ENCODE data around the gene HLA-DPA1. TPM values are rescaled to one million over a fixed set of nuclear protein-coding genes. Genes with fewer than 3 reads are reported as not detected.

The HLA-DPA1 gene
- total RNA-seq, 5 donors from 2014 or later (not counting 1 experiment from before 2014, with no cell fraction given), result 29.6 to 68.4 (median 35.9) TPM

DNA sequence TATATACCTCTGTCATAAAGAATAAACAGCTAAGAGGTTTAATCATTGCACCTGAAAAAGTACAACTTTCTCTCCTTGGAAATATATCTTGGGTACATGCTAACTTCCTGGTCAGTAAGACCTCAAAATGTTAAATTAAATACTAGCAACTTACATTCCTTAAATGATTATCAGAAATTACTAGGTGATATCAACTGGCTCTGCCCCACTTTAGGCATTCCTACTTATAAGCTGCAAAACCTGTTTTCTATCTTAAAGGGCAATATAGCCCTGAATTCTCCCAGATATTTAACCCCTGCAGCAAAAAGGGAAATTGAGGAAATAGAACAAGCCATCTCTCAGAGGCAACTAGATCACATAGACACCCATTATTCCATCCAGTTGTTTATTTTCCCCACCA is 20.8 kb downstream of the HLA-DPA1 start:
- H3K27me3 Mint-ChIP-seq, result peaks cover 32 to 35% of the 10 kb centered on the region in 2 donors
- no peak overlapping the region for H3K4me3 ChIP-seq (ENCODE audit: control insufficient read depth in 1 of 2, extremely low read depth in 1 of 2, low read length in 1 of 2)
- no peaks in the 10 kb centered on the region for H3K9me3 Mint-ChIP-seq
- DNase-seq (no peak), ATAC-seq (replicated peaks in 1 of 4) (no peak)
- no peaks in the 10 kb centered on the region for H3K4me1 ChIP-seq (ENCODE audit: control insufficient read depth in 1 of 2, extremely low read depth in 1 of 2, insufficient read depth in 2 of 2, low read length in 2 of 2)
- no peak overlapping the region for H3K4me3 Mint-ChIP-seq
- H3K4me1 Mint-ChIP-seq, result peaks cover 0 to 2% (median 0%) of the 10 kb centered on the region in 3 donors
- no peaks in the 10 kb centered on the region for H3K9me3 ChIP-seq
- H3K27me3 ChIP-seq (replicated peaks in 1 of 2; ENCODE audit: control insufficient read depth in 2 of 2, extremely low read depth in 1 of 2, insufficient read depth in 2 of 2, low read length in 1 of 2), result peaks cover 0 to 5% of the 10 kb centered on the region in 2 experiments
- H3K36me3 Mint-ChIP-seq, result no peaks in the 10 kb centered on the region
- H3K27ac ChIP-seq (ENCODE audit: low read length), result no peak overlapping the region
- ChIA-PET CTCF (interaction anchor here in 1 of 2 donors (0.7 kb wide), 1 partner anchor 1081 kb away, joined by 3 read pairs; the partner anchor contains the start of gene DXO), POLR2A (no interaction called here)
- H3K27ac Mint-ChIP-seq, result no peak overlapping the region
- H3K36me3 ChIP-seq (ENCODE audit: control insufficient read depth in 2 of 2, extremely low read depth in 1 of 2, insufficient read depth in 1 of 2, low read length in 1 of 2), result no peaks in the 10 kb centered on the region

DNA sequence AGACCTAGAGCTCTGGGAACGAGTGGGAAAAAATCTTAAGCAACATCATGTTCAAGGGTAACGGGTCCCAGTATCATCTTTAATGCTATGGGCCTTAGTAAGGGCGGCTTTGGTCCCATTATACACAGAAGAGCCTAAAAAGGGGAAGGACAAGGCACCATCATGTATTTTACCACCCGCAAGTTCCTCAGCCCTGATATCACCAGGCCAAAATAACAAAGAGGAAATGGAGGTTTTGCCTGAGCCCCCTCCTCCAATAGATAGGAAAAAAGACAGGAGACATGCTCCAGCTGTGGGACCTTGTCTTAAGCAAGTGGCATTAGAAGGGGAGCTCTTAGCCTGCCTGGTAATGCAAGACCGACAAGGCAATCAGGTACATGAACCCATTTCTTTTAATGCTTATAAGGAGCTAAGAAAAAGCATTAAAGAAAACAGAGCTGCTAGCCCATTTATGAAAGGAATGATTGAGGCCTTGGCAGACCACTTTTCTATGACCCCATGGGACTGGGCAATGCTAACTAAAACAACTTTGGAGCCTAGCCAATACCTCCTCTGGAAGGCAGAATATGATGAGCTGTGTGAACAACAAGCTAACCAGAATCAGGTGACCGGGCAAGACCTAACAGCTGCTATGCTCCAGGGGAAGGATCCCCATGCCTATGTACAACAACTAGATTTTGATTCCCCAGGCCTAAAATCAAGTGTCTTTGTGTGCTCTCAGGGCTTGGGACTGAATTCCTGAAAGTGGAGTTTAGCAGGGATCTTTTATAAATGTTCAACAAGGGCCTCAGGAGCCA is 23.2 kb downstream of the HLA-DPA1 start:
- POLR2A ChIA-PET, result no interaction called here
- CTCF ChIA-PET, result interaction anchor here in 1 of 2 donors (0.6 kb wide), 1 partner anchor 279 kb away, joined by 4 read pairs; no protein-coding TSS in a partner anchor
- Mint-ChIP-seq H3K4me3 (no peak overlapping the region), H3K4me1 (peaks cover 0 to 2% (median 0%) of the 10 kb centered on the region in 3 donors), H3K27ac (no peak overlapping the region), H3K36me3 (no peaks in the 10 kb centered on the region), H3K9me3 (no peaks in the 10 kb centered on the region), H3K27me3 (peaks cover 37 to 47% of the 10 kb centered on the region in 2 donors)
- Histone ChIP-seq H3K27ac (ENCODE audit: low read length) (no peak overlapping the region), H3K9me3 (no peaks in the 10 kb centered on the region), H3K4me1 (ENCODE audit: control insufficient read depth in 1 of 2, extremely low read depth in 1 of 2, insufficient read depth in 2 of 2, low read length in 2 of 2) (no peaks in the 10 kb centered on the region), H3K4me3 (ENCODE audit: control insufficient read depth in 1 of 2, extremely low read depth in 1 of 2, low read length in 1 of 2) (no peak overlapping the region), H3K27me3 (replicated peaks in 1 of 2; ENCODE audit: control insufficient read depth in 2 of 2, extremely low read depth in 1 of 2, insufficient read depth in 2 of 2, low read length in 1 of 2) (peaks cover 0 to 8% of the 10 kb centered on the region in 2 experiments), H3K36me3 (ENCODE audit: control insufficient read depth in 2 of 2, extremely low read depth in 1 of 2, insufficient read depth in 1 of 2, low read length in 1 of 2) (no peaks in the 10 kb centered on the region)
- DNase-seq, result no peak
- no CpG with 5 or more reads among the region's 6 CpGs for WGBS (ENCODE audit: insufficient coverage)
- ATAC-seq (replicated peaks in 1 of 4), result no peak

DNA sequence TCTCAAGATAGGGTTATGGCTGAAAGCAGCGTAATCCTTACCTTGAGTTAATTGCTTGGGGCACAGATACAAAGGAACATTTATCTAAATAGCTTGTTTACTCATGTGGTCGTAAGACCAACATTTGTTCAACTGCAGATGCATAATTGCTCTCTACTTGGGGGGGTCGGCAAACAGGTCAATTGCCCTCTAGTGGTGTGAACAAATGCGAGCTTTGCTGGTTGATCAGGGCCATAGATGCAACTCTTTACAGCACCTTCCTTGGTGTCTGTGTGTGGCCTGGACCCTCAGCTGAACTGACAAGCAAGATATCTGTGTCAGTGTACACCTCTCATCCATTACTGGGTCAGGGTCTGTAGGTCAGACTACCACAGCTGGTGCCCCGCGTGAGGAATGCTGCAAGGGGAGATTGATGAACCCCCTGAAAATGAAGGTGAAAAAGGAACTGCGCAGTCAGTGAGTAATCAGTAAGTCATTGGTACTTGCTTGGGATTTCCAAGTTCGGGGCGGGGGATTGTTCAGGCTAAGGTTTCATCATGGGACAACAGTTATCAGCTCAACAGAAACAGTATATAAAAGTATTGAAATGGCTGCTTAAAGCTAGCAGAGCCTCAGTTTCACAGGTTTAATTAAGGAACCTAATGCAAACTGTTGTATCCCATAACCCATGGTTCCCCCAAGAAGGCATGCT is 24.0 kb downstream of the HLA-DPA1 start:
- POLR2A ChIA-PET, result interaction anchor here in 1 of 2 donors (0.6 kb wide), 1 partner anchor 180 kb away, joined by 3 read pairs; no protein-coding TSS in a partner anchor
- WGBS (ENCODE audit: insufficient coverage), result 37% methylated on average over 2 of the region's 9 CpGs
- DNase-seq (no peak), ATAC-seq (replicated peaks in 1 of 4) (no peak)
- H3K36me3 Mint-ChIP-seq, result no peaks in the 10 kb centered on the region
- Histone ChIP-seq H3K9me3 (no peaks in the 10 kb centered on the region), H3K4me3 (ENCODE audit: control insufficient read depth in 1 of 2, extremely low read depth in 1 of 2, low read length in 1 of 2) (no peak overlapping the region), H3K4me1 (ENCODE audit: control insufficient read depth in 1 of 2, extremely low read depth in 1 of 2, insufficient read depth in 2 of 2, low read length in 2 of 2) (no peaks in the 10 kb centered on the region), H3K27me3 (replicated peaks in 1 of 2; ENCODE audit: control insufficient read depth in 2 of 2, extremely low read depth in 1 of 2, insufficient read depth in 2 of 2, low read length in 1 of 2) (peaks cover 0 to 8% of the 10 kb centered on the region in 2 experiments), H3K27ac (ENCODE audit: low read length) (no peak overlapping the region), H3K36me3 (ENCODE audit: control insufficient read depth in 2 of 2, extremely low read depth in 1 of 2, insufficient read depth in 1 of 2, low read length in 1 of 2) (no peaks in the 10 kb centered on the region)
- peaks cover 0 to 2% (median 0%) of the 10 kb centered on the region in 3 donors for H3K4me1 Mint-ChIP-seq
- CTCF ChIA-PET, result interaction anchor here in 1 of 2 donors (0.6 kb wide), 1 partner anchor 279 kb away, joined by 4 read pairs; no protein-coding TSS in a partner anchor
- peaks cover 39 to 49% of the 10 kb centered on the region in 2 donors for H3K27me3 Mint-ChIP-seq
- H3K27ac Mint-ChIP-seq, result no peak overlapping the region
- no peaks in the 10 kb centered on the region for H3K9me3 Mint-ChIP-seq
- no peak overlapping the region for H3K4me3 Mint-ChIP-seq

DNA sequence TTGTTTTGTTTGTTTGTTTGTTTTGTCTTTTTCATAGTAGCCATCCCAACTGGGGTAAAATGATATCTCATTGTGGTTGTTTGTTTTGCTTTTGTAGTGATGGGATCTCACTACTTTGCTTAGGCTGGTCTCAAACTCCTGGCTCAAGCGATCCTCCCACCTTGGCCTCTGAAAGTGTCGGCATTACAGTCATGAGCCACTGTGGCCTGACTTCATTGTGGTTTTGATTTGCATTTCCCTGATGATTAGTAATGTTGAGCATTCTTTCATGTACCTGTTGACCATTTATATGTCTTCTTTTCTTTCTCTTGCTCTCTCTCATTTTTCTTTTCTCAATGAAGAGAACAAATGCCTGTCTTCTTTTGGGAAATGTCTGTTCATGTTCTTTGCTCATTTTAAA is 33.3 kb downstream of the HLA-DPA1 start:
- ChIA-PET CTCF (no interaction called here), POLR2A (no interaction called here)
- DNase-seq (no peak), ATAC-seq (replicated peaks in 1 of 4) (no peak)
- Histone ChIP-seq H3K36me3 (ENCODE audit: control insufficient read depth in 2 of 2, extremely low read depth in 1 of 2, insufficient read depth in 1 of 2, low read length in 1 of 2) (no peaks in the 10 kb centered on the region), H3K27ac (ENCODE audit: low read length) (no peak overlapping the region), H3K4me1 (ENCODE audit: control insufficient read depth in 1 of 2, extremely low read depth in 1 of 2, insufficient read depth in 2 of 2, low read length in 2 of 2) (no peaks in the 10 kb centered on the region), H3K4me3 (ENCODE audit: control insufficient read depth in 1 of 2, extremely low read depth in 1 of 2, low read length in 1 of 2) (no peak overlapping the region), H3K9me3 (no peaks in the 10 kb centered on the region), H3K27me3 (replicated peaks in 1 of 2; ENCODE audit: control insufficient read depth in 2 of 2, extremely low read depth in 1 of 2, insufficient read depth in 2 of 2, low read length in 1 of 2) (peaks cover 0 to 3% of the 10 kb centered on the region in 2 experiments)
- Mint-ChIP-seq H3K9me3 (peaks cover 0 to 12% (median 6%) of the 10 kb centered on the region in 3 donors), H3K4me1 (no peaks in the 10 kb centered on the region), H3K4me3 (no peak overlapping the region), H3K27ac (no peak overlapping the region), H3K27me3 (peaks cover 12 to 22% of the 10 kb centered on the region in 2 donors), H3K36me3 (no peaks in the 10 kb centered on the region)
- WGBS (ENCODE audit: insufficient coverage), result no CpG with 5 or more reads among the region's 2 CpGs

DNA sequence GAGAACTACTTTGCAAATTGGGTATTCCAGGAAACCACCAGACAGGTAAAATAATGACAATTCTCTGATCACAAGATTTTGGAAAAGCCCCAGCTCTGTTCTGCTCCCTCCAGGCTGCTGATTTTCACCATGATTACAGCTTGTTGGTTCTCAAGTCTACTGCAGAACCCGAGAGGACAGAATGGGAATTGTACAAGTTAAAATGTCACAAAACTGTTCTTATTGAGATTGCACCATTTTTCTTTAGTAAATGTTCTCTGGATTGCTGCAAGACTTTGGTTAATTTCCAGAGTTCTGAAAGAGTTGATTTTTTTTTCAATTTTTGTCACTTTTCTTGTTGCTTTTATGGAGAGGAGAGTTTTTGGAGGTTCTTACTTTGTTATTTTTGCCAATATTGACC is 36.9 kb downstream of the HLA-DPA1 start:
- Histone ChIP-seq H3K4me3 (ENCODE audit: control insufficient read depth in 1 of 2, extremely low read depth in 1 of 2, low read length in 1 of 2) (no peak overlapping the region), H3K9me3 (no peaks in the 10 kb centered on the region), H3K27ac (ENCODE audit: low read length) (no peak overlapping the region), H3K4me1 (ENCODE audit: control insufficient read depth in 1 of 2, extremely low read depth in 1 of 2, insufficient read depth in 2 of 2, low read length in 2 of 2) (no peaks in the 10 kb centered on the region), H3K36me3 (ENCODE audit: control insufficient read depth in 2 of 2, extremely low read depth in 1 of 2, insufficient read depth in 1 of 2, low read length in 1 of 2) (no peaks in the 10 kb centered on the region), H3K27me3 (replicated peaks in 1 of 2; ENCODE audit: control insufficient read depth in 2 of 2, extremely low read depth in 1 of 2, insufficient read depth in 2 of 2, low read length in 1 of 2) (peaks cover 0 to 7% of the 10 kb centered on the region in 2 experiments)
- Mint-ChIP-seq H3K4me3 (no peak overlapping the region), H3K27ac (no peak overlapping the region), H3K9me3 (peaks cover 0 to 20% (median 6%) of the 10 kb centered on the region in 3 donors), H3K36me3 (peaks cover 3% of the 10 kb centered on the region), H3K4me1 (no peaks in the 10 kb centered on the region), H3K27me3 (peaks cover 9 to 22% of the 10 kb centered on the region in 2 donors)
- 75% methylated on average over 1 of the region's 1 CpG for WGBS (ENCODE audit: insufficient coverage)
- ATAC-seq (replicated peaks in 1 of 4) (no peak), DNase-seq (no peak)
- CTCF ChIA-PET, result no interaction called here
- POLR2A ChIA-PET, result no interaction called here

DNA sequence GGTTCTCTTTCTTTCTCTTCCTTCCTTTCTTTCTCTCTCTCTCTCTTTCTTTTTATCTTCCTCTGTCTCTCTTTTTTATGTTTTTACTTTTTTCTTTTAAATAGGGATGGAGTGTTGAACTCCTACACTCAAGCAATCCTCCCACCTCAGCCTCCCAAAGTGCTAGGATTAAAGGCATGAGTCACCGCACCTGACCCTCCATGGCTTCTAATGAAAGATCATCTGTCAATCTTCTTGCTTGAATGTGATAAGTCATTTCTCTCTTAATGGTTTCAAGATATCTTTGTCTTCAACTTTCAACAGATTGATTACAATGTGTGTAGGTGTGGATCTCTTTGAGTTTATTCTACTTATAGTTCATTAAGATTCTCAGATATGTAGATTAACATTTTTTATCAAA is 38.9 kb downstream of the HLA-DPA1 start:
- no peak overlapping the region for H3K27ac Mint-ChIP-seq
- H3K27me3 Mint-ChIP-seq, result peaks cover 9 to 16% of the 10 kb centered on the region in 2 donors

More for the DNA sequence above, 38.9 kb downstream of the HLA-DPA1 start:
- H3K4me1 Mint-ChIP-seq, result peaks cover 0 to 4% (median under 1%) of the 10 kb centered on the region in 3 donors
- no CpG with 5 or more reads among the region's 1 CpG for WGBS (ENCODE audit: insufficient coverage)
- DNase-seq (no peak), ATAC-seq (replicated peaks in 1 of 4) (no peak)
- H3K9me3 ChIP-seq, result no peaks in the 10 kb centered on the region
- no peak overlapping the region for H3K27ac ChIP-seq (ENCODE audit: low read length)
- H3K36me3 ChIP-seq (ENCODE audit: control insufficient read depth in 2 of 2, extremely low read depth in 1 of 2, insufficient read depth in 1 of 2, low read length in 1 of 2), result no peaks in the 10 kb centered on the region
- peaks cover 0 to 20% (median 6%) of the 10 kb centered on the region in 3 donors for H3K9me3 Mint-ChIP-seq
- peaks cover 0 to 7% of the 10 kb centered on the region in 2 experiments for H3K27me3 ChIP-seq (replicated peaks in 1 of 2; ENCODE audit: control insufficient read depth in 2 of 2, extremely low read depth in 1 of 2, insufficient read depth in 2 of 2, low read length in 1 of 2)
- ChIA-PET POLR2A (no interaction called here), CTCF (no interaction called here)
- peaks cover 0 to 4% of the 10 kb centered on the region in 2 experiments for H3K4me1 ChIP-seq (ENCODE audit: control insufficient read depth in 1 of 2, extremely low read depth in 1 of 2, insufficient read depth in 2 of 2, low read length in 2 of 2)
- no peak overlapping the region for H3K4me3 Mint-ChIP-seq
- H3K36me3 Mint-ChIP-seq, result peaks cover 3% of the 10 kb centered on the region
- no peak overlapping the region for H3K4me3 ChIP-seq (ENCODE audit: control insufficient read depth in 1 of 2, extremely low read depth in 1 of 2, low read length in 1 of 2)
